Smooth muscle cell (in vitro differentiated cells): ENCODE results near the gene MANSC1. TPM values are rescaled to one million over a fixed set of nuclear protein-coding genes. Genes with fewer than 3 reads are reported as not detected.

Experiments used
- DNase-seq: peaks from one replicate; lab custom pipeline; 2025; ENCODE audit not compliant: unreplicated experiment; lab: John Stamatoyannopoulos, UW
- H2AFZ ChIP-seq: fragments of 200-600 bp; sonication (generic); 2 replicates; pipeline ENCODE4 v1.6.0; 2016; ENCODE audit warnings: antibody characterized with exemption, low read depth, mild to moderate bottlenecking
- H3F3A ChIP-seq: fragments of 200-600 bp; sonication (generic); 2 replicates; pipeline ENCODE4 v1.6.0; 2017; ENCODE audit warnings: antibody characterized with exemption, low read depth
- H3K27ac ChIP-seq: fragments of 200-600 bp; sonication (generic); 2 replicates; pipeline ENCODE4 v1.5.1; 2016; ENCODE audit warnings: low read depth, mild to moderate bottlenecking
- H3K27me3 ChIP-seq: fragments of 200-600 bp; sonication (generic); 2 replicates; pipeline ENCODE4 v1.6.1; 2016; ENCODE audit warnings: low read depth, mild to moderate bottlenecking
- H3K36me3 ChIP-seq: fragments of 200-600 bp; sonication (generic); 2 replicates; pipeline ENCODE4 v1.5.1; 2016; ENCODE audit warnings: low read depth
- H3K4me1 ChIP-seq: fragments of 200-600 bp; sonication (generic); 2 replicates; pipeline ENCODE4 v1.5.1; 2016; ENCODE audit warnings: low read depth
- H3K4me2 ChIP-seq: fragments of 200-600 bp; sonication (generic); 2 replicates; pipeline ENCODE4 v1.6.0; 2016; ENCODE audit warnings: mild to moderate bottlenecking
- H3K4me3 ChIP-seq: fragments of 200-600 bp; sonication (generic); 2 replicates; pipeline ENCODE4 v1.5.1; 2016; ENCODE audit warnings: mild to moderate bottlenecking
- H3K79me2 ChIP-seq: fragments of 200-600 bp; sonication (generic); 2 replicates; pipeline ENCODE4 v1.6.0; 2016; ENCODE audit warnings: low read depth, mild to moderate bottlenecking
- H3K9ac ChIP-seq: fragments of 200-600 bp; sonication (generic); 2 replicates; pipeline ENCODE4 v1.6.0; 2016; ENCODE audit warnings: low read depth
- H3K9me3 ChIP-seq: fragments of 200-600 bp; sonication (generic); replicated peaks from 2 replicates; pipeline ENCODE4 v1.5.1; 2016; ENCODE audit warnings: low read depth
- H4K20me1 ChIP-seq: fragments of 200-600 bp; sonication (generic); 2 replicates; pipeline ENCODE4 v1.6.0; 2016; ENCODE audit warnings: low read depth
- CTCF ChIP-seq: fragments of 200-600 bp; sonication (generic); IDR thresholded peaks from 2 replicates; pipeline ENCODE4 v1.5.1; 2017; ENCODE audit warnings: borderline replicate concordance, mild to moderate bottlenecking, antibody characterized with exemption; ENCODE audit not compliant: insufficient read depth, poor library complexity, severe bottlenecking
- WGBS: methylation state at CpG from one replicate; pipeline ENCODE4 v1.1.7; 2016; ENCODE audit warnings: low lambda C conversion rate; 5-methylcytosine and 5-hydroxymethylcytosine counted together
- polyA plus RNA-seq: library from polyadenylated mRNA; unstranded; fragments of >200 nt; fragmentation: Nextera tagmentation; extraction: Ambion mirVana; gene quantifications from 2 replicates; pipeline ENCODE4 v1.2.1, GENCODE V29; 2016
- total RNA-seq: library from RNA; depleted of rRNA; stranded (reverse); fragments of >200 nt; gene quantifications from 2 replicates; pipeline ENCODE4 v1.2.3, GENCODE V29; 2014

The MANSC1 gene
- total and polyA plus RNA-seq, 2 experiments from 2014 or later, result 0.09 to 5.1 TPM

- Histone ChIP-seq H3K4me3 (no peak overlapping the region), H3K27ac (no peak overlapping the region), H3K27me3 (no peaks in the 10 kb centered on the region), H3K9me3 (no peaks in the 10 kb centered on the region), H4K20me1 (peaks cover 3% of the 10 kb centered on the region), H2AFZ (no peak overlapping the region), H3F3A (no peaks in the 10 kb centered on the region), H3K36me3 (no peaks in the 10 kb centered on the region), H3K79me2 (no peaks in the 10 kb centered on the region), H3K9ac (no peak overlapping the region), H3K4me1 (no peaks in the 10 kb centered on the region), H3K4me2 (no peak overlapping the region)
- TF ChIP-seq CTCF, result no peak
- WGBS, result 98% methylated on average over 4 of the region's 4 CpGs
- DNase-seq, result no peak
Observed at GRCh38 chr12:12366701-12367481, 16.8 kb upstream of the MANSC1 start.

GRCh38 chr12:12365931-12366431 is 15.9 kb upstream of the MANSC1 start:
- Histone ChIP-seq H3K27ac (no peak overlapping the region), H3K79me2 (no peaks in the 10 kb centered on the region), H3F3A (no peaks in the 10 kb centered on the region), H3K4me1 (no peaks in the 10 kb centered on the region), H3K27me3 (no peaks in the 10 kb centered on the region), H3K9ac (no peak overlapping the region), H2AFZ (no peak overlapping the region), H3K4me3 (no peak overlapping the region), H3K4me2 (no peak overlapping the region), H3K36me3 (no peaks in the 10 kb centered on the region), H3K9me3 (no peaks in the 10 kb centered on the region), H4K20me1 (peaks cover 2% of the 10 kb centered on the region)
- WGBS, result 76% methylated on average over 4 of the region's 4 CpGs
- DNase-seq, result no peak
- TF ChIP-seq CTCF, result no peak

- no peak overlapping the region for H3K4me2 ChIP-seq
- H3K9ac ChIP-seq, result no peak overlapping the region
- H3K9me3 ChIP-seq, result no peaks in the 10 kb centered on the region
- no peaks in the 10 kb centered on the region for H3K4me1 ChIP-seq
- WGBS, result 92% methylated on average over 5 of the region's 5 CpGs
- DNase-seq, result no peak
- H3K27me3 ChIP-seq, result no peaks in the 10 kb centered on the region
- no peak overlapping the region for H3K27ac ChIP-seq
- H3K36me3 ChIP-seq, result no peaks in the 10 kb centered on the region
- no peak for TF ChIP-seq CTCF
- no peak overlapping the region for H3K4me3 ChIP-seq
- H4K20me1 ChIP-seq, result peaks cover 2% of the 10 kb centered on the region
- H3K79me2 ChIP-seq, result no peaks in the 10 kb centered on the region
- no peak overlapping the region for H2AFZ ChIP-seq
- no peaks in the 10 kb centered on the region for H3F3A ChIP-seq
Observed at GRCh38 chr12:12365446-12365802, 15.4 kb upstream of the MANSC1 start.
